GM21619 (cell line): Measurements from ENCODE around the gene ADRA2B.
"Not testable (repeated sequence)": the region's sequence is repeated elsewhere in the genome, so short reads cannot be mapped to it uniquely, and the experiment has no call there.

Experiments
- ATAC-seq: cut with Tn5 transposase; IDR thresholded peaks from one replicate; pipeline ENCODE4 v1.9.1; 2021; ENCODE audit not compliant: unreplicated experiment

Gene ADRA2B

DNA sequence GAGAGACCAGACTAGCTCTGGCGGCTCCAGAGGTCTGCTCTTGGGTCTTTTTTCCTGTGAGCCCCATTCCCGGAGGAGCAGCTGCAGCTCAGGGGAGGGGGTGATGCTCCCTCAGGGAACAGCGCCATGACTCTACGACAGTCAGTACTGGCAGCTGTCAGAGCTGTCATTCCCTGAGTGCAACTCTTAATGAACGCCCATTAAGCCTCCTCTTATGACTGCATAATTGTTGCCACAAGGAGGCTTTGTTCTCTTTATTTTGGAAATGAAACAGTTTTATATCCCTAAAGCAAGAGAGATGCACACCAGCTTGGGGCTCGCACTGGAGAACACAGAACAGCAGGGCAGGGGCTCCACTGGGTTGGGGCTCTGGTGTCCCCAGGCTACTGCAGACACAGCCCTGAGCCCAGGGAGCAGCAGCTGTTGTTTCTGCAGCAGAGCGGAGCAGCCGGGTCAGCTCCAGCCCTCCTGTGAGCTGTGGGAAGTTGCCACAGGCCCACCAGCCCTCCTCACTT lies 44.3 kb downstream of the ADRA2B start:
- not testable (repeated sequence) for ATAC-seq

DNA sequence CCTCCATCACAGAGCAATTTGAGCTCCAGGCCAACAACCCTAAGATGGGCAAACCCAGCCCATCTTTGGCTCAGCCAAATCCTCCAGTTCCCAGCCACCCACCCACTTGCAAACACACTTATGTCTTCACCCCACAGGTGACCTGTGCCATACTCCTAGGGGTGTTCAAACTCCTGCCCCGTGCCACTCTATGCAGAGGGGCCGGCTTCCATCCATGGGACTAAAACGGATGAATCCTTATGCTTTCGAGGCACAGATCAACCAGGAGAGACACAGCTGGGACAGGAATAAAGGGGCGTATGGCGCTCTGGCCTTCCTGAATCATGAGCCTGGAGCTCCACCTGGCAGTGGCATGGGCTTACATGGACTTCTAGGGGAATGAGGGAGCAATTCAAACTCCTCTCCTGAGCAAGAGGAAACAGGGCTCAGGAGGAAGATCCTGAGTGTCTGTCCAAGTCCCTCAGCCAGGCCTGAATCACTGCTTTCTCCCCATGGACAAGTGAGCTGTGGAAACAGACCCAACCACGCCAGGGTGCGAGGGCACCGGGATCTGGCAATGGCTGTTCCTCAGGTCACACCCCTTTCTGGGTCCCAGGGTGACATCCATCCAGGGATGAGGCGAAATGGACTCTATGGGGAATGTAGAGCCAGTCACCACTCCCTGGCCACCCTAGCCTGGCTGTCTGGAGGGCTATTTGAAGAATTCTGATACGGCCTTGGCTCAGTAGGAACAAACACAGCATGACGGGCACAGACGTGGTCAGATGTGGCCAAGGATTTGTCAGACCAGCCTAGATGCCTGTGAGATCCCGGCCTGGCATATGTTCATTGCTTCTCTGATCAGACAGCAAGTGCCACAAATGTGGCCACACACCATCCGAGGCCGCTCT lies 45.0 kb downstream of the ADRA2B start:
- ATAC-seq, result not testable (repeated sequence)

DNA sequence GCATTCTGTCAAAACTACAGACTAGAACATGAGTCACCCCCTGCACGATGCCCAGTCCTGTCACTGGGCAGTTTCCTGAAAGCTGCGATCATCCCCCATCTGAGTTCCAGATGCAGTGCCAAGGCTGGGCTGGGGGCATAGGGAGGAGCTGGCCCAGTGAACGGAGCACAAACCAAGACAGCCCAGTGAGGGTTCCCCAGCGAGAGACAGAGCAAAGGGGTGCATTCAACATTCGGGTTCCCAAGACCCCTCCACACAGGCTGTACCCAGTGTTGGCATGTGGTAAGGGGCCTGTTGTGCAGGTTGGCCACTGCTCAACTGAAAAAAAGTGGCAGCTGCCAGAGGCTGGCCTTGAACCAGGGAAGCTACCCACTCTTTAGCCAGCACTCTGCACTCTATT lies 46.0 kb downstream of the ADRA2B start:
- ATAC-seq, result not testable (repeated sequence)

DNA sequence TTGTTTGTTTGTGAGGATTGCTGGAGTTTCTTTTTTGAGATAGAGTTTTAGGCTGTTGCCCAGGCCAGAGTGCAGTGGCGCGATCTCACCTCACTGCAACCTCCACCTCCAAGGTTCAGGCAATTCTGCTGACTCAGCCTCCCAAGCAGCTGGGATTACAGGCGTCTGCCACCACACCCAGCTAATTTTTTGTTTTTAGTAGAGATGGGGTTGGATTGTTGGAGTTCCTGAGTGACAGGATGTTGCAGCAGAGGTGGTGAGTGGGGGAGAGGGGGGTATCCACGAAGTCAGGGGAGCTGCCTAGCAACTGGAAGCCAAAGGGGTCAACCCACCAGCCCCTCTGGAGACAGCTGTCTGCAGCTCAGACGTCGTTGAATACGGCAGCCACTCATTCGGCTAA lies 46.5 kb downstream of the ADRA2B start:
- not testable (repeated sequence) for ATAC-seq

DNA sequence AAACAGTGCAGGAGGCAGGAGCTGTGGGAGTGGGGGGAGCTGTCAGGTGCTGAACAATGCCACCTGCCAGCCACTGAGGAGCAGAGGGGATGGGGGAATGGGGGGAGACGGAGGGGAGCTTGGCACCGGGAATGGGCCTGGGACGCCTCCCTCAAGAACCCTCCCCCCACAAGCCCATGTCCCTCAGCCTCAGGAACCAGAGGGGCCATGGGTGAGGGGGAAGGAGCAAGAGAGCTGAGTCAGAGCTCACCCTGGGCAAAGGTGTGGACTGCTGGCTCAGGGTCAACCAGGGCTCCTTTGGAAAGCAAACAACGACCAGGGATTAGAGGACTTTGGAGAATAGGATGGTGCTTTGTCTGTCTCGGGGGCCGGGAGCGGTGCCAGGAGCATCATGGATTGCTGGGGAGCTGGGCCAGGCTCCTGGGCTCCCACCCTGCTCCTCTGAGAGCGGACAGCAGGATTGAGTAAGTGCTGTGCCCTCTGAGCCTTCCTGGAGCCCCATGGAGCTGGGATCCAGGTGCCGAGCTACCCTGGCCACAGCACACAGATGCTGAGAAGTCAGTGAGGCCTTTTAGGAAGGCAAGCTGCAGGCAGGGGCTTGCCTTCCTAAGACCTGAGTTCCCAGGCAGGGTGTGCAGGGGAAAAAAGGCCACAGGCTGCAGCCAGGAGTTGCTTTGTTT lies 48.3 kb downstream of the ADRA2B start:
- not testable (repeated sequence) for ATAC-seq

DNA sequence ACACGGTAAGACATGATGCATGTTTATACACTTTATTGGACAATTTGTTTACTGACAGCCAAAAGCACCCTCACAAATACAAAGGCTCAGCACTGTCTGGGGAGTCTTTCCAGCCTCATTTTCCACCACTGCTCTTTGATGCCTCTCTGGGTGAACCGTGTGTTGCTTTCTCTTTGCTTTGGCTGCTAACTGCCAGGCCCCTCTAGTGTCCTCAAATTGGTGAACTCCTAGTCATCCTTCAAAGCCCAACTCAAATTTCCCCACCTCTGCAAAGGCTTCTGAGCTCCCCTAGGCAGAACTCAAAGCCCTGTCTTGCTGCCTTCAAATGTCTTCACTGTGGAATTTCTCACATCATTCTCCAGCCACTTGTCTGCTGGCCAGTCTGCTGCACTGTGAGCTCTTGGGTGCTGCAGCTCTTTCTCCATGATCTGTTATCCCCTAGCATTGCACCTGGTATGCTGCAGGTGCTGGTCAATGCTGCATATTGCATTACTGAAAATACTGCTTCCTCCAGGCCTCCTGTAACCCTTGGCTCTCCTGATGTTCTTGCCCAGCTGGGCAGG lies 49.2 kb downstream of the ADRA2B start:
- ATAC-seq, result not testable (repeated sequence)

DNA sequence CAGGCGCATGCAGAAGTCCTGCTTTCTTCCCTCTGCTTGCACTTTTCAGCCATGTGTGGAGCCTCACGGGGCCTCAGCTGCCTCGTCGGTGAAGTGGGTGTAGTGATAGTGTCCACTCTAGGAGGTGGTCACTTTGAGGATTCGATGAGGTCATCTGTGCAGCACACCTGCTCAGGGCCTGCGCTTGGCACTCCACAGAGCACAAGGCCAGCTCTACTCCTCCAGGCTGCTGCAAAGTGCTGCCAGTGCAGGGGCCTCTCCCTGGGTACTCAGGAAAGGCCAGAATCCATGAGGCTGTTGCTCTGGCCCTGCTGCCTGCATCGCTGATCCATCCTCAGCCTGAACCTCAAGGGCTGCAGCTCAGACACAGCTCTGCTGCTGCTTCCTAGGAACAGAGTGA lies 49.9 kb downstream of the ADRA2B start:
- ATAC-seq, result not testable (repeated sequence)

DNA sequence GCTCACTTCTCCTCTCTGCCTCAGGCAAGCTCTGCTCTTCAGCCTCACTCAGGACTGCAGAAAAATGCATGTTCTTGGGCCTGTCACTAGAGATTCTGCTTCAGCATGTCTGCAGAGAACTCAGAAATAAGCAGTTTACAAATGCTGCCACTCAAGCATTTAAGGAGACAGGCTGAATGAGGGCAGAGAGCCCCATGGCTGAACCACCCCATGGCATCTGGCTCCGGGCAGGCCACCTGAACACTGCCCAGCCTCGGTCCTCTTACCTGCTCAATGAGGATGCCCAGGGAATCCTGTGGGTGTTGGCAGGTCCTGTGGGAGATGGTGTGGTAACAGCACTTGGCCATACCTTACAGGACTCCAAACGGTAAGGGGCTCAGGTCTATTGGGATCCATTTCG lies 50.4 kb downstream of the ADRA2B start:
- not testable (repeated sequence) for ATAC-seq

DNA sequence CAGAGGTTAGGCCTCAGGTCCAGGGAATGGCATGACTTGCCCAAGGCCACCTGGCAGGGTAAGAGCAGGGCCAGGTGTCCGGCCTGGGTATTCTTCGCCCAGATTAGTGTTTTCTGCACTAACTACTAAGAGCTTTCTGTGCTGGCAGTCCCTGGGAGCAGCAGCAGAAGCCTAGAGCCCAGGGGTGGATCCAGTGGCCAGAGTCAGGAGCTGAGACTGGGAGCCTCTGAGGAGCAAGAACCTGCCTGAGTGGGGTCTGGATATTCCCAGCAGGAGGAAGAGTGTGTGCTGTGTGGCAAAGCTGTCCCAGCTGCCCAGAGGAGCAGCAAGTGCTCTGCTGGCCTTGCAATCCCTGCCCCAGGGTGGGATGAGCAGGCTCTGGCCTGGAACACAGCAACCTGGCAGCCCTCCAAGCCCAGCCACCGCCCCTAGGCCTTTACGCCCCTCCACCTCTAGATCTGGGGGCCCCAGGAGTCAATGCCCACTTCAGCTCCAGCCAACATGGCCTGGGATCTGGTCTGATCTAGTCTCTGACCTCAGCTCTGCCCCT lies 50.9 kb downstream of the ADRA2B start:
- ATAC-seq, result no peak

DNA sequence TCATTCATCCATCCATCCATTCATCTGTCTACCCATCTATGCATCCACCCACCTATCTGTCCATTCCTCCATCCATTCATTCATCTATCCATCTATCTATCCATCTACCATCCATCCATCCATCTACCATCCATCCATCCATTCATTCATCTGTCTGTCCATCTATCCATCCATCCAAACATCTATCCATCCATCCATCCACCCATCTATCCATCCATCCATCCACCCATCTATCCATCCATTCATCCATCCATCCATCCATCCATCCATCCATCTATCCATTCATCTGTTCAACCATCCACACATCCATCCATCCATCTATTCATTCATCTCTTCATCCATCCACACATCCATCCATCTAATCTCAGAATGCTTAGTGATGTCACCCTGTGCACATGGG lies 51.6 kb downstream of the ADRA2B start:
- ATAC-seq, result not testable (repeated sequence)

DNA sequence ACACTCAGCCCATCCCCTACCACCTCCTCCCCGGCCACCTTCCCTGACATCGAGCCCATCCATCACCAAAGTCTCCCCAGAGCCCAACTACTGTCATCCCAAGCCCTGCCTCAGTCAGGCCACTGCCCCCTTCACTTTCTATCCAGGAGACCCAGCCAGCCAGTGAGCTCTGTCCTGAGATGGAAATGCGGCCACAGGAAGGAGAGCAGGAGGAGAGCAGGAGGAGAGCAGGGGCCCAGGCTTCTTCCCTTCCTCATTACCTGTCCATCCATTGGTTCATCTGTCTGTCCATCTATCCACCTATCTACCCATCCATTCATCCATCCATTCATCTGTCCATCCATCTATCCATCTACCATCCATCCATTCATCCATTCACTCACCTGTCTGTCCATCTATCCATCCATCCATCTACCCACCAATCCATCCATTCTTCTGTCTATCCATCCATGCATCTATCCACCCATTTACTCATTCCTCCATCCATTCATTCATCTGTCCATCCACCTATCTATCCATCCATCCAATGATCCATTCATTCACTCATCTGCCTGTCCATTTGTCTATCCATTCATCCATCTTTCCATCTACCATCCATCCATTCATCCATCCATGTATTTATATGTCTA lies 52.2 kb downstream of the ADRA2B start:
- ATAC-seq, result not testable (repeated sequence)

DNA sequence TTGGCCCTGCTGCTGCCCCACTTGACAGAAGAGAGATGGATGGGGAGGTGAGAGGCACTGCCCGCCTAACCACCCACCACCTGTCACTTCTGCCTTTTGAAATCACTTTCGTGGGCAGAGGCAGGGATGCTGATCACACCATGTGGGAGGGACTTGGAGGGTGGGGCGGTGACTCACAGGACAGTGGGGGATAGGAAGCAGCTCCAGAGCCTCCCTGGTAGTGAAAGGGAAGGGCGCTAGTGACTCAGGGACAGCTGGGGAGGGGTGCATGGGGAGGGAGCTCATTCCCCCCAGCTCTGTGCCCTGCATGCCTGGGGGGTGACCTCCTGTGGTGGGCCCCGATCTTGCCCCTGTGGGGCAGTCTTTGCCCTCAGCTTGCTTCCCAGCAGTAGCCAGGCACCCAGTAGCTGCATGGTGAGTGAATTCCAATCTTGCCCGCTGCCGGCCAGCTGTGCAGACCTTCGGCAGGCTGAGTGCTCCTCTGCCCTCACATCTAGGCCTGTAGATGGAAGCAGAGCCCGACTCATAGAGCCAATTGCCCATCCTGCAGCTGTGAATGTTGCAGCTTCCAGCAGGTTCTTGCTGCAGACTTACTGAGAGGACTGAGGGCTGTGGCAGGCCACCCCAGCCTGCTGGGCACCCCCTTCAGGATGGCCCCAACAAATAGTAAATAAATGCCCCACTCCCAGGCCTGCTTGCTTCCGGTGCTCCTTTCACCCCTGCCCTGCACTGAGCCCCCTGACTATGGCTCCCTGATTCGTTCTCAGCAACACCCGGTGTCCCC lies 53.1 kb downstream of the ADRA2B start:
- not testable (repeated sequence) for ATAC-seq
